ENCODE results near the gene CCDC136.

GRCh38 chr7:128781126-128781525 lies 10.6 kb upstream of the CCDC136 start:
- TF ChIP-seq RAD21 (IDR thresholded peaks at IDR 0.05; ENCODE audit: low read depth) (no peak), CEBPB (IDR thresholded peaks at IDR 0.05) (no peak), CREB1 (IDR thresholded peaks at IDR 0.05; ENCODE audit: low read depth) (no peak), ZBTB7A (IDR thresholded peaks at IDR 0.05; ENCODE audit: low read depth) (no peak)
- TF ChIP-seq, protein P1, sequence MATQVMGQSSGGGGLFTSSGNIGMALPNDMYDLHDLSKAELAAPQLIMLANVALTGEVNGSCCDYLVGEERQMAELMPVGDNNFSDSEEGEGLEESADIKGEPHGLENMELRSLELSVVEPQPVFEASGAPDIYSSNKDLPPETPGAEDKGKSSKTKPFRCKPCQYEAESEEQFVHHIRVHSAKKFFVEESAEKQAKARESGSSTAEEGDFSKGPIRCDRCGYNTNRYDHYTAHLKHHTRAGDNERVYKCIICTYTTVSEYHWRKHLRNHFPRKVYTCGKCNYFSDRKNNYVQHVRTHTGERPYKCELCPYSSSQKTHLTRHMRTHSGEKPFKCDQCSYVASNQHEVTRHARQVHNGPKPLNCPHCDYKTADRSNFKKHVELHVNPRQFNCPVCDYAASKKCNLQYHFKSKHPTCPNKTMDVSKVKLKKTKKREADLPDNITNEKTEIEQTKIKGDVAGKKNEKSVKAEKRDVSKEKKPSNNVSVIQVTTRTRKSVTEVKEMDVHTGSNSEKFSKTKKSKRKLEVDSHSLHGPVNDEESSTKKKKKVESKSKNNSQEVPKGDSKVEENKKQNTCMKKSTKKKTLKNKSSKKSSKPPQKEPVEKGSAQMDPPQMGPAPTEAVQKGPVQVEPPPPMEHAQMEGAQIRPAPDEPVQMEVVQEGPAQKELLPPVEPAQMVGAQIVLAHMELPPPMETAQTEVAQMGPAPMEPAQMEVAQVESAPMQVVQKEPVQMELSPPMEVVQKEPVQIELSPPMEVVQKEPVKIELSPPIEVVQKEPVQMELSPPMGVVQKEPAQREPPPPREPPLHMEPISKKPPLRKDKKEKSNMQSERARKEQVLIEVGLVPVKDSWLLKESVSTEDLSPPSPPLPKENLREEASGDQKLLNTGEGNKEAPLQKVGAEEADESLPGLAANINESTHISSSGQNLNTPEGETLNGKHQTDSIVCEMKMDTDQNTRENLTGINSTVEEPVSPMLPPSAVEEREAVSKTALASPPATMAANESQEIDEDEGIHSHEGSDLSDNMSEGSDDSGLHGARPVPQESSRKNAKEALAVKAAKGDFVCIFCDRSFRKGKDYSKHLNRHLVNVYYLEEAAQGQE (IDR thresholded peaks at IDR 0.05; ENCODE audit: low read depth) = no peak
